Endothelial cell of umbilical vein (primary cell): Measurements from ENCODE around the gene SLC25A44.

Source experiments
- POLR2A ChIP-seq: IDR thresholded peaks from 2 replicates; pipeline ENCODE4 v1.6.1; 2012; ENCODE audit warnings: low read depth, mild to moderate bottlenecking, control low read depth, low read length
- POLR2AphosphoS5 ChIP-seq: IDR thresholded peaks from 2 replicates; pipeline ENCODE4 v1.6.1; 2012; ENCODE audit warnings: low read depth, mild to moderate bottlenecking, control low read depth, low read length, moderate library complexity; ENCODE audit not compliant: insufficient read depth
- TF ChIP-seq, protein P1 (sequence below), 2 donors: IDR thresholded peaks; 1 replicate in 1 of 2; 2 replicates in 1 of 2; pipeline ENCODE4 v1.5.1; 2011; ENCODE audit warnings: low read length in 2 of 2, mild to moderate bottlenecking in 2 of 2, moderate library complexity in 2 of 2, control low read depth in 1 of 2, inconsistent platforms in 1 of 2, low read depth in 1 of 2; ENCODE audit not compliant: insufficient read depth in 1 of 2; ENCODE audit errors: extremely low read depth in 1 of 2

DNA sequence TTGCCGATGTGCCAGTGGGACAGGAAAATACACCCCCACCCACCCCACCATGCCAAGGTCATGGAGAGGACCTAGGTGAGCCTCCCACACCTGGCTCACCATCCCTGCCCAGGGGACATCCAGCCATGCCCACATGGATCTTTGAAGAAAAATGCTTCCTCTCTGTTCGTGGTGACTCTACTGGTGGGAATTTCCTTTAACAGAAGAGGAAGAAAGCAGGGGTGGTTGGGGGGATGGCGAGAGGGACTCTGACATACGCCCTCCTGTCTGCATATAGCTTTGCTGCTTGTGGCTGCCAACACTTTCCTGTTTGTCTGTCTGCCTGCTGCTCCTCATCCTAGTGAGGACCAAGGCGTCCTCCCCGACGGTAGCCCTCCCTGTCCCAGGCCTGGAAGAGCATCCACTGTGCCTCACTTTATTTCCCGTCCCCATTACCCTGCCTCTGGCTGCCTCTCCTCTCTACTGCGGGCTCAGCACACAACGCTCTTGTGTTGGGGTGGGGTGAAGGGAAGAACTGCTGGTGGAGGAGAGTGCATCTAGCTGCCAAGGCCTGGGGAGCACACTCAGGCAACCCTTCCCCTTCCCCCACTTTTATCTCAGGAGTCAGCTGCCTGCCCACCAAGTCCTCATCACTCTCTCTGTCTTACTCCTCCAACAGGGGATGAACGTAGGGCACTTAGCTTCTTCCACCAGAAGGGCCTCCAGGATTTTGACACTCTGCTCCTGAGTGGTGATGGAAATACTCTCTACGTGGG, 38.0 kb upstream of the SLC25A44 start:
- TF ChIP-seq, protein P1, sequence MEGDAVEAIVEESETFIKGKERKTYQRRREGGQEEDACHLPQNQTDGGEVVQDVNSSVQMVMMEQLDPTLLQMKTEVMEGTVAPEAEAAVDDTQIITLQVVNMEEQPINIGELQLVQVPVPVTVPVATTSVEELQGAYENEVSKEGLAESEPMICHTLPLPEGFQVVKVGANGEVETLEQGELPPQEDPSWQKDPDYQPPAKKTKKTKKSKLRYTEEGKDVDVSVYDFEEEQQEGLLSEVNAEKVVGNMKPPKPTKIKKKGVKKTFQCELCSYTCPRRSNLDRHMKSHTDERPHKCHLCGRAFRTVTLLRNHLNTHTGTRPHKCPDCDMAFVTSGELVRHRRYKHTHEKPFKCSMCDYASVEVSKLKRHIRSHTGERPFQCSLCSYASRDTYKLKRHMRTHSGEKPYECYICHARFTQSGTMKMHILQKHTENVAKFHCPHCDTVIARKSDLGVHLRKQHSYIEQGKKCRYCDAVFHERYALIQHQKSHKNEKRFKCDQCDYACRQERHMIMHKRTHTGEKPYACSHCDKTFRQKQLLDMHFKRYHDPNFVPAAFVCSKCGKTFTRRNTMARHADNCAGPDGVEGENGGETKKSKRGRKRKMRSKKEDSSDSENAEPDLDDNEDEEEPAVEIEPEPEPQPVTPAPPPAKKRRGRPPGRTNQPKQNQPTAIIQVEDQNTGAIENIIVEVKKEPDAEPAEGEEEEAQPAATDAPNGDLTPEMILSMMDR (IDR thresholded peaks at IDR 0.05; ENCODE audit: extremely low read depth in 1 of 2, insufficient read depth in 1 of 2, low read depth in 1 of 2, low read length in 2 of 2), result no peak
- TF ChIP-seq POLR2AphosphoS5 (no peak), POLR2A (no peak)
